Stomach (tissue), 9 donors: ENCODE data around the gene ZNF845. TPM values are rescaled to one million over a fixed set of nuclear protein-coding genes. Genes with fewer than 3 reads are reported as not detected.

ENCODE experiments used
- DNase-seq, 2 donors: peaks; one replicate each; pipeline versions ENCODE4 v3.0.0 to v3.0.0-alpha.2; 2013 to 2019
- H3K27ac ChIP-seq, 5 donors: fragments of 200-600 bp in 4 of 5; sonication (generic) in 4 of 5; one replicate each; pipeline ENCODE4 v1.5.1; 2013 to 2019; ENCODE audit warnings: mild to moderate bottlenecking in 1 of 5, moderate library complexity in 1 of 5
- H3K27me3 ChIP-seq, 3 donors: fragments of 200-600 bp; sonication (generic); one replicate each; pipeline ENCODE4 v1.5.1; 2017 to 2019; ENCODE audit warnings: mixed run types in 1 of 3
- H3K36me3 ChIP-seq, 4 donors: fragments of 200-600 bp; sonication (generic); 1 replicate in 3 of 4; 2 replicates in 1 of 4; pipeline ENCODE4 v1.5.1; 2016 to 2019
- H3K4me1 ChIP-seq, 4 donors: fragments of 200-600 bp; sonication (generic); one replicate each; pipeline ENCODE4 v1.5.1; 2016 to 2019
- H3K4me3 ChIP-seq, 4 donors: fragments of 200-600 bp; sonication (generic) in 3 of 4; one replicate each; pipeline ENCODE4 v1.5.1; 2016 to 2019; ENCODE audit warnings: mild to moderate bottlenecking in 1 of 4
- H3K9me3 ChIP-seq, 4 donors: fragments of 200-600 bp; sonication (generic); one replicate each; pipeline ENCODE4 v1.5.1; 2016 to 2019
- CTCF ChIP-seq, 7 experiments: fragments of 450-650 bp in 4 of 7; fragments of 200-600 bp in 3 of 7; sonication (generic) in 3 of 7; IDR thresholded peaks; one replicate each; pipeline ENCODE4 v1.5.1; 2016 to 2019; ENCODE audit warnings: antibody characterized with exemption in 7 of 7, control low read depth in 2 of 7, mild to moderate bottlenecking in 1 of 7
- EP300 ChIP-seq: sonication (generic); formaldehyde crosslinking; IDR thresholded peaks from one replicate; pipeline ENCODE4 v1.6.1; 2017; ENCODE audit warnings: antibody characterized with exemption
- POLR2A ChIP-seq, 4 donors: fragments of 450-650 bp; IDR thresholded peaks; one replicate each; pipeline ENCODE4 v1.6.1; 2016; ENCODE audit warnings: antibody characterized with exemption in 4 of 4, control low read depth in 2 of 4, mild to moderate bottlenecking in 1 of 4, moderate library complexity in 1 of 4
- POLR2AphosphoS5 ChIP-seq, 3 donors: sonication (generic); formaldehyde crosslinking; IDR thresholded peaks; one replicate each; pipeline ENCODE4 v1.6.1; 2016; ENCODE audit warnings: antibody characterized with exemption in 3 of 3
- WGBS, 5 donors: extraction: QIAGEN DNeasy Blood & Tissue Kit in 3 of 5; methylation state at CpG; one replicate each; pipeline versions ENCODE4 v1.1.5 to v1.1.7; 2013 to 2018; 5-methylcytosine and 5-hydroxymethylcytosine counted together
- intact Hi-C: fragments of 100-400 bp; cut with DNase I; formaldehyde crosslinking; loops from one replicate; pipeline ENCODE4 v1.15.1; 2023; ENCODE audit warnings: low total_unique reads
- polyA plus RNA-seq, 3 donors: library from polyadenylated mRNA; stranded (reverse); fragments of 200-250 nt; gene quantifications; one replicate each; pipeline ENCODE4 v1.2.3, GENCODE V29; 2013
- total RNA-seq, 5 donors: library from RNA; depleted of rRNA; stranded (reverse); fragments of >200 nt; gene quantifications; one replicate each; pipeline versions ENCODE4 v1.1.0 to v1.2.3, GENCODE V29; 2014 to 2016
- donor health status: healthy with polysubstance abuse.
- donor health status: Bipolar disorder and iron deficiency.
- donor health status: healthy.

Gene ZNF845
- total and polyA plus RNA-seq, 8 donors = 1.2 to 28.6 (median 3.8) TPM

GRCh38 chr19:53372196-53372595 is 38.6 kb downstream of the ZNF845 start:
- H3K36me3 ChIP-seq = peaks cover 28 to 55% (median 55%) of the 10 kb centered on the region in 4 donors
- H3K9me3 ChIP-seq = peaks cover 0 to 25% (median 9%) of the 10 kb centered on the region in 4 donors
- intact Hi-C loops = no loop called here
- TF ChIP-seq POLR2AphosphoS5 (IDR thresholded peaks at IDR 0.05) (no peak), CTCF (IDR thresholded peaks at IDR 0.05) (no peak), EP300 (no peak), POLR2A (IDR thresholded peaks at IDR 0.05) (no peak)
- H3K27me3 ChIP-seq = no peaks in the 10 kb centered on the region
- WGBS, 5 donors = 89 to 96% (median 93%) methylated on average over 4 of the region's 4 CpGs
- no peak for DNase-seq
- peaks cover 0 to 1% (median under 1%) of the 10 kb centered on the region in 4 donors for H3K4me1 ChIP-seq
- no peak overlapping the region for H3K27ac ChIP-seq
- H3K4me3 ChIP-seq = no peak overlapping the region

- peaks cover 46 to 76% (median 75%) of the 10 kb centered on the region in 4 donors for H3K36me3 ChIP-seq
- H3K27ac ChIP-seq = no peak overlapping the region
- no peak for DNase-seq
- no peaks in the 10 kb centered on the region for H3K4me1 ChIP-seq
- peaks cover 0 to 45% (median 22%) of the 10 kb centered on the region in 4 donors for H3K9me3 ChIP-seq
- intact Hi-C loops = no loop called here
- no peaks in the 10 kb centered on the region for H3K27me3 ChIP-seq
- TF ChIP-seq CTCF (IDR thresholded peaks at IDR 0.05) = no peak
- TF ChIP-seq EP300 = no peak
- TF ChIP-seq POLR2AphosphoS5 (IDR thresholded peaks at IDR 0.05) = no peak
- no peak for TF ChIP-seq POLR2A (IDR thresholded peaks at IDR 0.05)
- 62 to 79% (median 72%) methylated on average over 3 of the region's 3 CpGs for WGBS, 5 donors
- H3K4me3 ChIP-seq = no peak overlapping the region
Measured at GRCh38 chr19:53374288-53374687, 40.7 kb downstream of the ZNF845 start.

GRCh38 chr19:53374743-53375142 is 41.2 kb downstream of the ZNF845 start:
- WGBS, 5 donors = 94 to 100% (median 98%) methylated on average over 1 of the region's 1 CpG
- TF ChIP-seq EP300 (no peak), CTCF (IDR thresholded peaks at IDR 0.05) (no peak)
- H3K36me3 ChIP-seq = peaks cover 51 to 81% (median 80%) of the 10 kb centered on the region in 4 donors

GRCh38 chr19:53381376-53381775 is 47.8 kb downstream of the ZNF845 start:
- intact Hi-C loops = no loop called here
- peaks cover 50 to 81% (median 70%) of the 10 kb centered on the region in 4 donors for H3K36me3 ChIP-seq

More at GRCh38 chr19:53374743-53375142, 41.2 kb downstream of the ZNF845 start:
- DNase-seq = no peak
- no peak overlapping the region for H3K4me3 ChIP-seq
- no peak overlapping the region for H3K27ac ChIP-seq
- H3K9me3 ChIP-seq = peaks cover 0 to 50% (median 27%) of the 10 kb centered on the region in 4 donors
- intact Hi-C loops = no loop called here
- no peaks in the 10 kb centered on the region for H3K4me1 ChIP-seq
- no peaks in the 10 kb centered on the region for H3K27me3 ChIP-seq

More at GRCh38 chr19:53381376-53381775, 47.8 kb downstream of the ZNF845 start:
- 95 to 99% (median 96%) methylated on average over 3 of the region's 3 CpGs for WGBS, 5 donors
- Histone ChIP-seq H3K27me3 (no peaks in the 10 kb centered on the region), H3K27ac (no peak overlapping the region), H3K9me3 (peaks cover 25 to 99% (median 74%) of the 10 kb centered on the region in 4 donors), H3K4me1 (no peaks in the 10 kb centered on the region), H3K4me3 (no peak overlapping the region)
- no peak for DNase-seq
- TF ChIP-seq POLR2A (IDR thresholded peaks at IDR 0.05) (no peak), CTCF (IDR thresholded peaks at IDR 0.05) (no peak), EP300 (no peak), POLR2AphosphoS5 (IDR thresholded peaks at IDR 0.05) (no peak)
